Thoracic aorta (tissue), 2 donors: Measurements from ENCODE around the gene ANO5. TPM values are rescaled to one million over a fixed set of nuclear protein-coding genes. Genes with fewer than 3 reads are reported as not detected.

Experiments used
- ATAC-seq: fragments of 150-250 bp; one replicate; pipeline ENCODE4 v1.8.0; 2017; ENCODE audit warnings: low read depth; ENCODE audit not compliant: insufficient number of reproducible peaks, low FRiP score
- DNase-seq: peaks from one replicate; pipeline ENCODE4 v3.0.0-alpha.2; 2020; ENCODE audit warnings: low spot score
- H3K27ac ChIP-seq, 2 donors: fragments of 200-600 bp; sonication (generic); 1 replicate in 1 of 2; 2 replicates in 1 of 2; pipeline ENCODE4 v1.5.1; 2016; ENCODE audit warnings: mild to moderate bottlenecking in 2 of 2, moderate library complexity in 2 of 2
- H3K27me3 ChIP-seq: fragments of 200-600 bp; sonication (generic); replicated peaks from 2 replicates; pipeline ENCODE4 v1.6.0; 2016; ENCODE audit warnings: mild to moderate bottlenecking; ENCODE audit not compliant: insufficient read depth
- H3K36me3 ChIP-seq: fragments of 200-600 bp; sonication (generic); one replicate; pipeline ENCODE4 v1.5.1; 2016
- H3K4me1 ChIP-seq, 2 donors: fragments of 200-600 bp; sonication (generic); 1 replicate in 1 of 2; 2 replicates in 1 of 2; pipeline versions ENCODE4 v1.5.1 to v1.6.0; 2016; ENCODE audit warnings: low read depth in 2 of 2, mild to moderate bottlenecking in 1 of 2; ENCODE audit not compliant: control insufficient read depth in 1 of 2
- H3K4me3 ChIP-seq: fragments of 200-600 bp; sonication (generic); 2 replicates; pipeline ENCODE4 v1.5.1; 2016; ENCODE audit warnings: mild to moderate bottlenecking
- H3K9me3 ChIP-seq: fragments of 200-600 bp; sonication (generic); 2 replicates; pipeline ENCODE4 v1.5.1; 2016
- total RNA-seq, 2 donors: library from RNA; depleted of rRNA; stranded (reverse); fragments of >200 nt; gene quantifications; one replicate each; pipeline versions ENCODE4 v1.1.0 to v1.2.3, GENCODE V29; 2016
- TF ChIP-seq, protein P1 (sequence below): fragments of 200-600 bp; sonication (generic); IDR thresholded peaks from one replicate; pipeline ENCODE4 v1.5.1; 2019; ENCODE audit warnings: antibody characterized with exemption

The ANO5 gene
- total RNA-seq, 2 donors from 2014 or later = 6.5 to 7.9 TPM

DNA sequence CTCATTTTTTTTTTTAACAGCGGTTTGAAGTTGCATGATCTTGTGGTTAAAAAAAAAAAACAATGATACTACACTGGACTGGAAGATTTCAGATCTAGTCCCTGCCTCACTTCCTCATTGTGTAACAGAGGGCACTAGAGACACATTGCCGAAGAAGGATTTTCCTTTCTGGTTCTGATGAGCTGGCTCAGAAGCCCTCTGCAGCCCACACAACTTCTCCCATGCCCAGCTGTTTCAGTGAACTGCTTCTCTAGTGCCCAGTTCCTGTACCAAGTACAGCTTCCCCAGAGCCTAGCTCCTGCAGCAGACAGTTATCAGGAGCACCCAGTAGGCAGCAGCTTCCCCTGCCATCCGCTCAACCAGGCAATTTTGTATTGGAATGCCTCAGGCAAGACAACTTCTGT is 29.5 kb upstream of the ANO5 start:
- Histone ChIP-seq H3K9me3 (no peaks in the 10 kb centered on the region), H3K4me3 (no peak overlapping the region), H3K36me3 (no peaks in the 10 kb centered on the region), H3K27ac (no peak overlapping the region), H3K4me1 (no peaks in the 10 kb centered on the region), H3K27me3 (no peaks in the 10 kb centered on the region)
- DNase-seq (no peak), ATAC-seq (peak; percentile 30)
- TF ChIP-seq, protein P1, sequence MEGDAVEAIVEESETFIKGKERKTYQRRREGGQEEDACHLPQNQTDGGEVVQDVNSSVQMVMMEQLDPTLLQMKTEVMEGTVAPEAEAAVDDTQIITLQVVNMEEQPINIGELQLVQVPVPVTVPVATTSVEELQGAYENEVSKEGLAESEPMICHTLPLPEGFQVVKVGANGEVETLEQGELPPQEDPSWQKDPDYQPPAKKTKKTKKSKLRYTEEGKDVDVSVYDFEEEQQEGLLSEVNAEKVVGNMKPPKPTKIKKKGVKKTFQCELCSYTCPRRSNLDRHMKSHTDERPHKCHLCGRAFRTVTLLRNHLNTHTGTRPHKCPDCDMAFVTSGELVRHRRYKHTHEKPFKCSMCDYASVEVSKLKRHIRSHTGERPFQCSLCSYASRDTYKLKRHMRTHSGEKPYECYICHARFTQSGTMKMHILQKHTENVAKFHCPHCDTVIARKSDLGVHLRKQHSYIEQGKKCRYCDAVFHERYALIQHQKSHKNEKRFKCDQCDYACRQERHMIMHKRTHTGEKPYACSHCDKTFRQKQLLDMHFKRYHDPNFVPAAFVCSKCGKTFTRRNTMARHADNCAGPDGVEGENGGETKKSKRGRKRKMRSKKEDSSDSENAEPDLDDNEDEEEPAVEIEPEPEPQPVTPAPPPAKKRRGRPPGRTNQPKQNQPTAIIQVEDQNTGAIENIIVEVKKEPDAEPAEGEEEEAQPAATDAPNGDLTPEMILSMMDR = no peak

DNA sequence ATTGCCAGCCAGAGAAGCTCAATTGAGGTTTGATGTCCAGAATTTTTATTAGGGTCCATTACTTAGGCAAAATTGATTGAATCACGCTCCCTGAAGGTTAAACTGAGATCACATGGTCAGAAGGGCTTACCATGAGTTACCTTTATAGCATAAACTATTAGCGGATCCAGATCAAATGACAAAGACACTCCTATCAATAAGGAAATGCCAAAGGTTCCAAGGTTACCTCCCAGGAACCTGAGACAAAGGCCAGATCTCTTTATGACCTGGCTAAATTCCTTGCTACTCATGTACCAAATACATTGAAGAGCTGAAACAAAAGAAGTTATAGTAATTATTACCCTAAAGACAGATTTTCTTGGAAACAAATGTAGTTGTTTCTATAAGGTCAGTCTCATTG is 27.8 kb upstream of the ANO5 start:
- Histone ChIP-seq H3K27me3 (no peaks in the 10 kb centered on the region), H3K4me3 (no peak overlapping the region), H3K9me3 (no peaks in the 10 kb centered on the region), H3K27ac (no peak overlapping the region), H3K36me3 (no peaks in the 10 kb centered on the region), H3K4me1 (no peaks in the 10 kb centered on the region)
- TF ChIP-seq, protein P1 = no peak
- ATAC-seq = no peak
- DNase-seq = no peak

DNA sequence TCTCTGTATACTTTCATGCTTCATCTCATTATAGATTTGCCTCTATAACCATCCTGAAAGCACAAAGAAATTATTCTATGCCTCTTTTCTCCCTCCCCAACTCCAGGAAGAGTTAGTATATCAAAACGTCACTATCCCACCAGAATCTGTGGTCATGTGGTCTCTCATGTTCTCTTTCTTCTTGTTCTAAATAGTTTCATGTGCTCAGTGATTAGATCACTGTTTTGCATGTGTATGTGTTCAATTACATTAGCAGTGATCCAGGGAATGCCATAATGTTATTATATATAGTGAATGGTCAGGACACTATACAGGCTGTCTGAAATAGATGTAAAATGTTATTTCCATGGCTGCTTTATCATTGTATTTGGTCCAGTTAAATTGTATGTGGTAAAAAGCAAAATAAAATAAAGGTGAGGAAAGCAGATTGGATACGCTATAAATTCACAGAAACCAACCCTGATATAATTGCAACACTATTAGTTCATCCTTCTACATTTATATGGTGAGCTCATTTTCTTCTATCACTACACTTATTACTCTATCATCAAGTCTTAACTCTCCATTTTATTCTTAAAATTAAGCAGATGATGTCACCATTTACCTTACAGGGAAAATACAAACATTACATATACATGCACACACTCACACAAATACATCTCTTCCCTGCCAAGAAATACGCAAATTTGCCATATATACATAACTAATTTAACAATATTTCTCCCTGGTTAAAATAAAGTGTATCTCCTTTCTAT is 26.9 kb upstream of the ANO5 start:
- Histone ChIP-seq H3K36me3 (no peaks in the 10 kb centered on the region), H3K27ac (no peak overlapping the region), H3K4me3 (no peak overlapping the region), H3K4me1 (no peaks in the 10 kb centered on the region), H3K9me3 (no peaks in the 10 kb centered on the region), H3K27me3 (no peaks in the 10 kb centered on the region)
- TF ChIP-seq, protein P1 = no peak
- ATAC-seq (no peak), DNase-seq (no peak)

DNA sequence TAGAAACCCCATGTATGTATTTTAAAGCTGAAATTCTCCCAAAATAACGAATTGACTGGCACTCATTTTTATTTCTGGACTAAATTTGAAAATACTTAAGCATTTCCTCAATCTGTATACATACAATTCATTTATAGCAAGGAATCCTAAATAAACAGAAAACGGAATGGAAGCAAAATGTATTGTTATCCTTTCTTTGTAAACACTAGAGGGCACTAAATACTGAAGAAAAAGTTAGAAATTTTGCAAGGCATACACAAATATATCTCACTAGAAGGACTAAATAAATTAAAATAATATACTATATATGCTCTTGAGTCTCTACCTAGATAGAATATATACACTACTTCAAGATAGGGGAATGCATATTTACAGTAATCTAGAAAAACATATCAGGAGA is 23.1 kb upstream of the ANO5 start:
- Histone ChIP-seq H3K9me3 (no peaks in the 10 kb centered on the region), H3K27me3 (no peaks in the 10 kb centered on the region), H3K4me3 (no peak overlapping the region), H3K4me1 (no peaks in the 10 kb centered on the region), H3K36me3 (no peaks in the 10 kb centered on the region), H3K27ac (no peak overlapping the region)
- TF ChIP-seq, protein P1 = peak; percentile 9
- DNase-seq (no peak), ATAC-seq (no peak)

DNA sequence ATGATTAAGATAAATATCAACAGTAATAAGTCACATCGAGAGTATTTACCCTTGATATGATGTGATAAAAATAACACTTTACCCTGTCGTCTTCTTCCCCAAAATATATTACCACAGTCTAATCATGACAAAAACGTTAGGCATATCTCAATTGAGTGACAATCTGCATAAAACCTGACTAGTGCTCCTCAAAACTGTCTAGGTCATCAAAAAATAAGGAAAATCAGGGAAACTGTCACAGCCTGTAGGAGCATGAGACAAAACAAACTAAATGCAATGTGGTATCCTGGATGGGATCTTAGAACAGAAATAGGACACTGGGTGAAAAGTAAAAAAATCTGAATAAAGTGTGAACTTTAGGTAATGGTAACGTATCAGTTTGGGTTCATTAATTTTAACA is 19.4 kb upstream of the ANO5 start:
- no peak for ATAC-seq
- DNase-seq = no peak
- Histone ChIP-seq H3K36me3 (no peaks in the 10 kb centered on the region), H3K27me3 (no peaks in the 10 kb centered on the region), H3K27ac (no peak overlapping the region), H3K9me3 (no peaks in the 10 kb centered on the region), H3K4me3 (no peak overlapping the region), H3K4me1 (no peaks in the 10 kb centered on the region)
- TF ChIP-seq, protein P1 = no peak
